ENCODE measurements around the gene NTN5. TPM values are rescaled to one million over a fixed set of nuclear protein-coding genes. Genes with fewer than 3 reads are reported as not detected.
"Not testable (repeated sequence)": the region's sequence is repeated elsewhere in the genome, so short reads cannot be mapped to it uniquely, and the experiment has no call there.

Gene NTN5
- total and polyA plus RNA-seq, 2 experiments from 2014 or later, result 0.52 to 0.94 TPM

GRCh38 chr19:48657828-48658227 lies 15.0 kb downstream of the NTN5 start:
- not testable (repeated sequence) for ATAC-seq; H3K27me3 Mint-ChIP-seq (ENCODE audit: insufficient read depth, low read depth, poor library complexity); H3K4me1 Mint-ChIP-seq; H3F3A ChIP-seq (replicated peaks; ENCODE audit: low read depth); H3K79me2 ChIP-seq (replicated peaks; ENCODE audit: insufficient read depth); H3K27ac Mint-ChIP-seq; DNase-seq (ENCODE audit: low spot score); H3K9me2 ChIP-seq (ENCODE audit: insufficient read depth); H2AFZ ChIP-seq; H3K9me3 Mint-ChIP-seq; H3K36me3 Mint-ChIP-seq (ENCODE audit: low read depth); H3K4me1 ChIP-seq (ENCODE audit: insufficient read depth); H3K4me3 ChIP-seq; H3K27ac ChIP-seq (ENCODE audit: low read depth); H4K20me1 ChIP-seq (replicated peaks; ENCODE audit: insufficient read depth); H3K4me3 Mint-ChIP-seq; H3K4me2 ChIP-seq; H3K36me3 ChIP-seq (ENCODE audit: insufficient read depth); H3K27me3 ChIP-seq (ENCODE audit: insufficient read depth)

DNA sequence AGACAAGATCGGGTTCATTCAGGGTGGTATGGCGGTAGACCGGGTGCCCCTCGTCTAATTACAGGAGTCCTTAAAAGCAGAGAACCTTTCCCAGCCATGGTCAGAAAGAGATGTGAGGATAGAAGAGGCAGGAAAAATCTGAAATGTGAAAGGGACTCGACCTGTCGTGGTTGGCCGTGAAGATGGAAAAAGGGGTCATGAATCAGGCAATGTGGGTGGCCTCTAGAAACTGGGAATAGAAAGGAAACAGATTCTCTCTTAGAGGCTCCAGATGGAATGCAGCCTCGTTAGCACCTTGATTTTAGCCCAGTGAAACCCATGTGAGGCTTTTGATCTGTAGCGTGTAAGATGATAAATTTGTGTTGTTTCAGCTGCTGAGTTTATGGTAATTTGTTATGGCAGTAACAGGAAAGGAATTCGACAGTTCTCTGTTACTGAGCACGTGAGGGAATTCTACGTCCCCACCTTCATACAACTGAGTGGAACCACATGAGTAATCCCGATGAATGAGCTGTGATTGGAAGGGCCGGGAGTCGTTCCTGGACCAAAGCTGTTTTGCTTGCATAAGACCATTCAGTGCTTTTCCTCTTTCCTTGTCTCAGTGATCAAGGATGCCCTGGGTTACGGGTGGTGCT lies 15.9 kb downstream of the NTN5 start:
- no peaks in the 10 kb centered on the region for H3K9me2 ChIP-seq (ENCODE audit: insufficient read depth)
- no peaks in the 10 kb centered on the region for H3K27me3 ChIP-seq (ENCODE audit: insufficient read depth)
- H3F3A ChIP-seq (replicated peaks; ENCODE audit: low read depth), result no peaks in the 10 kb centered on the region
- peaks cover 8% of the 10 kb centered on the region for H3K9me3 Mint-ChIP-seq
- H3K79me2 ChIP-seq (replicated peaks; ENCODE audit: insufficient read depth), result no peaks in the 10 kb centered on the region
- peaks cover 11% of the 10 kb centered on the region for H3K4me1 Mint-ChIP-seq
- no peak overlapping the region for H3K4me3 Mint-ChIP-seq
- peak overlapping the region; percentile 11; the same call in 1 of the 2 replicates for H2AFZ ChIP-seq
- no peak overlapping the region for H3K27ac Mint-ChIP-seq
- H3K4me1 ChIP-seq (ENCODE audit: insufficient read depth), result no peaks in the 10 kb centered on the region
- peaks cover 4% of the 10 kb centered on the region; the same call in 2 of the 3 replicates for H3K36me3 Mint-ChIP-seq (ENCODE audit: low read depth)
- ATAC-seq (peak; percentile 18; the same call in 2 of the 3 replicates), DNase-seq (ENCODE audit: low spot score) (no peak)
- H3K4me2 ChIP-seq, result no peak overlapping the region
- H3K27me3 Mint-ChIP-seq (ENCODE audit: insufficient read depth, low read depth, poor library complexity), result peaks cover 9% of the 10 kb centered on the region
- H3K36me3 ChIP-seq (ENCODE audit: insufficient read depth), result no peaks in the 10 kb centered on the region
- H4K20me1 ChIP-seq (replicated peaks; ENCODE audit: insufficient read depth), result no peaks in the 10 kb centered on the region
- H3K27ac ChIP-seq (ENCODE audit: low read depth), result no peak overlapping the region
- no peak overlapping the region for H3K4me3 ChIP-seq
- TF ChIP-seq ZNF331 (CRISPR knock-in tag; IDR thresholded peaks at IDR 0.05; ENCODE audit: low read depth) (no peak), CREB1 (CRISPR knock-in tag; IDR thresholded peaks at IDR 0.05; ENCODE audit: low read depth) (no peak), STAT1 (IDR thresholded peaks at IDR 0.05; ENCODE audit: unreplicated experiment) (no peak), JUNB (IDR thresholded peaks at IDR 0.05; ENCODE audit: unreplicated experiment) (no peak), EZH2phosphoT487 (IDR thresholded peaks at IDR 0.05; ENCODE audit: unreplicated experiment) (no peak), POLR2AphosphoS5 (IDR thresholded peaks at IDR 0.05; ENCODE audit: low read depth) (no peak), ETS1 (IDR thresholded peaks at IDR 0.05) (no peak), REST (IDR thresholded peaks at IDR 0.05; ENCODE audit: unreplicated experiment) (no peak), NANOG (IDR thresholded peaks at IDR 0.05; ENCODE audit: borderline replicate concordance) (no peak), ZNF114 (CRISPR knock-in tag; IDR thresholded peaks at IDR 0.05) (no peak), EZH2 (IDR thresholded peaks at IDR 0.05; ENCODE audit: low read depth, unreplicated experiment) (no peak)
- TF ChIP-seq, protein P1, sequence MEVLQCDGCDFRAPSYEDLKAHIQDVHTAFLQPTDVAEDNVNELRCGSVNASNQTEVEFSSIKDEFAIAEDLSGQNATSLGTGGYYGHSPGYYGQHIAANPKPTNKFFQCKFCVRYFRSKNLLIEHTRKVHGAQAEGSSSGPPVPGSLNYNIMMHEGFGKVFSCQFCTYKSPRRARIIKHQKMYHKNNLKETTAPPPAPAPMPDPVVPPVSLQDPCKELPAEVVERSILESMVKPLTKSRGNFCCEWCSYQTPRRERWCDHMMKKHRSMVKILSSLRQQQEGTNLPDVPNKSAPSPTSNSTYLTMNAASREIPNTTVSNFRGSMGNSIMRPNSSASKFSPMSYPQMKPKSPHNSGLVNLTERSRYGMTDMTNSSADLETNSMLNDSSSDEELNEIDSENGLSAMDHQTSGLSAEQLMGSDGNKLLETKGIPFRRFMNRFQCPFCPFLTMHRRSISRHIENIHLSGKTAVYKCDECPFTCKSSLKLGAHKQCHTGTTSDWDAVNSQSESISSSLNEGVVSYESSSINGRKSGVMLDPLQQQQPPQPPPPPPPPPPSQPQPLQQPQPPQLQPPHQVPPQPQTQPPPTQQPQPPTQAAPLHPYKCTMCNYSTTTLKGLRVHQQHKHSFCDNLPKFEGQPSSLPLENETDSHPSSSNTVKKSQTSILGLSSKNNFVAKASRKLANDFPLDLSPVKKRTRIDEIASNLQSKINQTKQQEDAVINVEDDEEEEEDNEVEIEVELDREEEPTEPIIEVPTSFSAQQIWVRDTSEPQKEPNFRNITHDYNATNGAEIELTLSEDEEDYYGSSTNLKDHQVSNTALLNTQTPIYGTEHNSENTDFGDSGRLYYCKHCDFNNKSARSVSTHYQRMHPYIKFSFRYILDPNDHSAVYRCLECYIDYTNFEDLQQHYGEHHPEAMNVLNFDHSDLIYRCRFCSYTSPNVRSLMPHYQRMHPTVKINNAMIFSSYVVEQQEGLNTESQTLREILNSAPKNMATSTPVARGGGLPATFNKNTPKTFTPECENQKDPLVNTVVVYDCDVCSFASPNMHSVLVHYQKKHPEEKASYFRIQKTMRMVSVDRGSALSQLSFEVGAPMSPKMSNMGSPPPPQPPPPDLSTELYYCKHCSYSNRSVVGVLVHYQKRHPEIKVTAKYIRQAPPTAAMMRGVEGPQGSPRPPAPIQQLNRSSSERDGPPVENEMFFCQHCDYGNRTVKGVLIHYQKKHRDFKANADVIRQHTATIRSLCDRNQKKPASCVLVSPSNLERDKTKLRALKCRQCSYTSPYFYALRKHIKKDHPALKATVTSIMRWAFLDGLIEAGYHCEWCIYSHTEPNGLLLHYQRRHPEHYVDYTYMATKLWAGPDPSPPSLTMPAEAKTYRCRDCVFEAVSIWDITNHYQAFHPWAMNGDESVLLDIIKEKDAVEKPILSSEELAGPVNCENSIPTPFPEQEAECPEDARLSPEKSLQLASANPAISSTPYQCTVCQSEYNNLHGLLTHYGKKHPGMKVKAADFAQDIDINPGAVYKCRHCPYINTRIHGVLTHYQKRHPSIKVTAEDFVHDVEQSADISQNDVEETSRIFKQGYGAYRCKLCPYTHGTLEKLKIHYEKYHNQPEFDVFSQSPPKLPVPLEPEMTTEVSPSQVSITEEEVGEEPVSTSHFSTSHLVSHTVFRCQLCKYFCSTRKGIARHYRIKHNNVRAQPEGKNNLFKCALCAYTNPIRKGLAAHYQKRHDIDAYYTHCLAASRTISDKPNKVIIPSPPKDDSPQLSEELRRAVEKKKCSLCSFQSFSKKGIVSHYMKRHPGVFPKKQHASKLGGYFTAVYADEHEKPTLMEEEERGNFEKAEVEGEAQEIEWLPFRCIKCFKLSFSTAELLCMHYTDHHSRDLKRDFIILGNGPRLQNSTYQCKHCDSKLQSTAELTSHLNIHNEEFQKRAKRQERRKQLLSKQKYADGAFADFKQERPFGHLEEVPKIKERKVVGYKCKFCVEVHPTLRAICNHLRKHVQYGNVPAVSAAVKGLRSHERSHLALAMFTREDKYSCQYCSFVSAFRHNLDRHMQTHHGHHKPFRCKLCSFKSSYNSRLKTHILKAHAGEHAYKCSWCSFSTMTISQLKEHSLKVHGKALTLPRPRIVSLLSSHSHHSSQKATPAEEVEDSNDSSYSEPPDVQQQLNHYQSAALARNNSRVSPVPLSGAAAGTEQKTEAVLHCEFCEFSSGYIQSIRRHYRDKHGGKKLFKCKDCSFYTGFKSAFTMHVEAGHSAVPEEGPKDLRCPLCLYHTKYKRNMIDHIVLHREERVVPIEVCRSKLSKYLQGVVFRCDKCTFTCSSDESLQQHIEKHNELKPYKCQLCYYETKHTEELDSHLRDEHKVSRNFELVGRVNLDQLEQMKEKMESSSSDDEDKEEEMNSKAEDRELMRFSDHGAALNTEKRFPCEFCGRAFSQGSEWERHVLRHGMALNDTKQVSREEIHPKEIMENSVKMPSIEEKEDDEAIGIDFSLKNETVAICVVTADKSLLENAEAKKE (CRISPR knock-in tag; IDR thresholded peaks at IDR 0.05), result no peak
